NCI-H2227 (cell line): ENCODE results near the gene LRRTM4.

Experiments
- DNase-seq: peaks from one replicate; lab custom pipeline; 2025; ENCODE audit not compliant: unreplicated experiment; lab: John Stamatoyannopoulos, UW

Gene LRRTM4

DNA sequence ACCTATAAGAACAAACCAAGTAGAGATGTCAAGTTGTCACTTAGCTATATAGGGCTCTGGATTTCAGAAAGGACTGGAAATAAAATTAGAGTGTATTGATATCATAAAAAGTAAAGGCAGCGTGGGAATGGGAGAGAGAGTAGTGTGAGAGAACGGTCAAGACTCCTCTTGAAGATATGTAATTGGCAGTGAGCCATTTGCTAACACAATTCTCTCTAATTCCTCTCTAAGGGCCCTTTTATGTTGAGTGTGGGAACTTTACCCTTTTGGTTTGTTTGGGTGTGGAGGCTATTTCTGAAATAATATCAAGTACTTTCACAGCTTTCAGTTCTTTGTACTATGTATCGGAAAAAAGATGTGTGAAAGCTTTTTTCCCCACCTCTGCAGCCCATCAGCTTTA lies 196.8 kb downstream of the LRRTM4 start:
- peak; percentile 49 for DNase-seq

DNA sequence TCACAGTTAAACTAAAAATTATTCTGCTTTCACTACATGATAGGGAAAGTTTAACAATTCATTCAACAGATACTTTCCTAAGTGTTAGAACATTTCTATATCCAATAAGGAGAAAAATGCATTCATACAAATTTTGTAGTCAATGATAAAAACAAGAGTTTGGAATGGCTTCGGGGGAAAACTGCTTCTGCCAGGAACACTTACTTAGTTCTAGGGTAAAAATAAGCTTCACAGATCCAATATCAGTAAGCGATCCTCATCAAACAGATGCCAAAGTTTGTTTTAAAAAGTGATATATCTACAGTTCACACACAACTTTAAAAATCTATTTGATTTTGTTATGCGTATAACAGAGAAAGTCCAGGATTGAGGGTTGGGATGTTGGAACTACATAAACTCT lies 199.7 kb downstream of the LRRTM4 start:
- no peak for DNase-seq

- DNase-seq, result peak; percentile 21
Measured at GRCh38 chr2:77314721-77315120, 207.5 kb downstream of the LRRTM4 start.

- no peak for DNase-seq
Measured at GRCh38 chr2:77310416-77310815, 211.8 kb downstream of the LRRTM4 start.

GRCh38 chr2:77309725-77310124 lies 212.5 kb downstream of the LRRTM4 start:
- no peak for DNase-seq

DNA sequence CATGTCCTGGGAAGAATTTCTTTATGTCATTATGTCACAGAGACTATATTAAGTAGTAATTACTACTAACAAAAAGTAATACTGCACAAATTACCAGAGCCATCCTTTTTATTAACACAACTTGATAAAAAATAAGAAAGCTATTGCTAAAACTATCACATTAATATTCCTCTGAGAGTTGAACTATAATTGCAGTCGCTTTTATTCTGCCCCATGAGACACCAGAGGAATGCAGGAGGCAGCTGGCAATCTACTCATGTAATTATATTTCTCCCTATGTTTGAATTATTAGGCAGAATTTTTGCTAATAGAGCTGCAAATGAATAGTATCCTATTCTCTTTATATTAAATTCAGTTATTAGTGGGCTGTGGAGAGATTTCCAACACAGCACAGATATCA lies 220.7 kb downstream of the LRRTM4 start:
- DNase-seq, result no peak

GRCh38 chr2:77296791-77297190 lies 225.4 kb downstream of the LRRTM4 start:
- no peak for DNase-seq

GRCh38 chr2:77294474-77294873 lies 227.7 kb downstream of the LRRTM4 start:
- DNase-seq, result peak; percentile 40

- no peak for DNase-seq
Measured at GRCh38 chr2:77284353-77284752, 237.8 kb downstream of the LRRTM4 start.

DNA sequence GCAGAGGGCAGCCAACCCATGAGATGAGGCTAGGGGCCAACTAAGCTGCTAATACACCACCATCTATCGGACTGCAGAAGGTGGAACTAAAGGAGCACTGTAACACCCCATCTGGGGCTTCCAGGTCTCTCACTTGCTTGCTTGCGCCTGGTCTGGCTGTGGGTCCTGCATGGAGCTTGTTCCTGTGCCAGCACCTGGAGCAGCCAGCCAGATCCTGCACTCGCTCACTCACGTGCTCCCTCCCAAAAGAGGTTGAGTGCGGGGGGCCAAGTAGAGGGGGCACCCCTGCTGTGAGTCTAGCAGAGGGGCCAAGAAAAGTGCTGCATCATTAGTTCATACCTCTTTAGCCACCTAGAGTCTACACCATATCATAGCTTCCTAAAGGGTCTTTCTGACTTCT lies 250.9 kb downstream of the LRRTM4 start:
- no peak for DNase-seq

DNA sequence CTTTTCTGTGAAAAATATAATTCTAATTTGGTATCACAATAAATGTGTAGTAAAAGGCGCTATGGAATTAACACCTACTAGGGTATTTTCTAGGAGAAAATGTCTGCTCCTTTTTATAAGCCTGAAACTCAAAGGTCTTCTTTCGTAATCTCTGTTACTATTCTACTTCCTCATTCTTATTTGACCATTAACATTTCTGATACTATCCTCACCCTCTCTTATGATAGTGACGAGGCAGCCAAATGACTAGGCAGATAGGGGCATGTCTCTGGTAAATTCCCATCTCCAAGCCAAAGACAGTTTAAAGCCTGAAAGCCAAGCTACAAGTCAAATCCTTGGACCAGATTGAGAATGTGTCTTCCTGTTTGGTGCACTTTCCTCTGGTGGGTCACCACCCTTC lies 251.7 kb downstream of the LRRTM4 start:
- no peak for DNase-seq

DNA sequence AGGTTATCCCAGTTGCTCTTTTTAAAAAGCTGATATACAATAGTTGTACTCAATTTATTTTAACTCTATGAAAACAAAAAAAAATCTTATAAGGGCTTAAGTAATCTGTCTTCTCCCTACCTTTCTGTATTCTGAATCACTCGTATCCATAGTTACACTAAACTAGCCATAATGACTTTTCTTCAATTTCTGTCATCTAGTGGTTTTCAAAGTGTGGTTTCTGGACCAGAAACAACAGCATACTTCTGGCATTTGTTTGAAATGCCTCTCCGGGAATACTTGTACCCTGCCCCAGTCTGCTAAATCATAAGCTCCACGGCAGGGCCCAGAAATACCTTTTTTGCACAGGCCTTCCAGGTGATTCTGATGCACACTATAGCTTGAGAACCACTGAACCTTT lies 253.6 kb downstream of the LRRTM4 start:
- no peak for DNase-seq

DNA sequence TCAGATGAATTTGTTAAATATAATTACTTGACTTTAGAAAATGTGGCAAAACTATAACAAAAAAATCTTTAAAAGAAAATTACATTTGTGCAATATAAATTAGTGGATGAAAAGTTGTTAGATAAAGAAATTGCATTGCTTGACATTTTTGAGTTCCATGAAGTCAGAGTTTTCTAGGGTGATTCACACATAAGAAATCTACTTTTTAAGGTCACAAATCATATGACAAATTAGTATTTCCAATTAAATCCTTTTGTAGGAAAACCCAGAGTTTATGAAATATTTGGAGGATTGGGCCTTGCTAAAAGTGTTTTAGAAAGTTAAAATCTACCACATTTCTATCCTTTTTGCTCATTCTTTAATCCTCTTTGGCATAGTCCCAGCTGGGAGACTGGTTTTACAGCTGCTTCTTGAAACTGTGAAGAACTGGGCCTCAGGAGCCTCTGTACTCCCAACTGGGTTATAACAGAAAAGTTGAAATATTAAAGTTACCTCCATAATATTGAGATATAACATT lies 289.2 kb downstream of the LRRTM4 start:
- DNase-seq, result no peak

GRCh38 chr2:77228391-77228790 lies 293.8 kb downstream of the LRRTM4 start:
- DNase-seq, result peak; percentile 74

GRCh38 chr2:77210725-77211124 lies 311.5 kb downstream of the LRRTM4 start:
- no peak for DNase-seq

GRCh38 chr2:77207331-77207730 lies 314.8 kb downstream of the LRRTM4 start:
- no peak for DNase-seq

DNA sequence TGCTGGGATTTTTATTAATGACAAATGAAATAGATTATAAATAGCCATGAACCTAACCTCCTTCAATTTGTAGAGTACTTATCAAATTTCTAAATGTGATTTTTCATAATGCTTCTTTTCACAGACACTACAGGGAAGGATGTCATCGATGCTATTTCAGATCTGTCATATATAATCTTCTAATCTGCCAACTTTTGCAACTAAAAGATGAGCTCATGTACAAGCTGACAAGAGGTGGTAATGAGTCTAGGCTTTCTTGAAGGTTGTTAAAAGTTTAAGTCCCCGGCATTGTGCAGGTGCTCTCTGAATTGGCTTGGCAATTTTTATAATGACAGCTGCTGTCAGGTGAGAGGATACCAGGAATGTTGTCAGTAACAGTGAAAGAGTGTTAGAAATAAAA lies 320.4 kb downstream of the LRRTM4 start:
- no peak for DNase-seq

GRCh38 chr2:77199411-77199810 lies 322.8 kb downstream of the LRRTM4 start:
- no peak for DNase-seq

GRCh38 chr2:77193858-77194448 lies 328.2 kb downstream of the LRRTM4 start:
- no peak for DNase-seq

GRCh38 chr2:77192811-77193289 lies 329.3 kb downstream of the LRRTM4 start:
- no peak for DNase-seq

DNA sequence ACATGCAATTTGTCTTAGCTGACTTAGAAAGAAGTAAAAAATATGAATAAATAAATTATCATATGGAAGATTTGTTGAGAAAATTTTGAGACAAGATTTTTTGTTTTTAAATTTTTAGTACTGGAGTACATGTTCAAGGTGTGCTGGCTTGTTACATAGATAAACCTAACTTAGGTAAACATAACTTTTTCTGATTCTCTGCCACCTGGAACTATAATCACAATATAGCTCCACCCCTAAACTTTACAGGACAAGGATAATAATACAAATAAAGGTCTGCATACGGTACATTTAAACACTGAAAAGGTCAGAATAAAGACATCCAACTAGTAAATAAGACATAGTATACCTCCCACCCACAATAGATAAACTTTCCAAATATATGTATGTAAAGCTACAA lies 330.5 kb downstream of the LRRTM4 start:
- DNase-seq, result no peak

DNA sequence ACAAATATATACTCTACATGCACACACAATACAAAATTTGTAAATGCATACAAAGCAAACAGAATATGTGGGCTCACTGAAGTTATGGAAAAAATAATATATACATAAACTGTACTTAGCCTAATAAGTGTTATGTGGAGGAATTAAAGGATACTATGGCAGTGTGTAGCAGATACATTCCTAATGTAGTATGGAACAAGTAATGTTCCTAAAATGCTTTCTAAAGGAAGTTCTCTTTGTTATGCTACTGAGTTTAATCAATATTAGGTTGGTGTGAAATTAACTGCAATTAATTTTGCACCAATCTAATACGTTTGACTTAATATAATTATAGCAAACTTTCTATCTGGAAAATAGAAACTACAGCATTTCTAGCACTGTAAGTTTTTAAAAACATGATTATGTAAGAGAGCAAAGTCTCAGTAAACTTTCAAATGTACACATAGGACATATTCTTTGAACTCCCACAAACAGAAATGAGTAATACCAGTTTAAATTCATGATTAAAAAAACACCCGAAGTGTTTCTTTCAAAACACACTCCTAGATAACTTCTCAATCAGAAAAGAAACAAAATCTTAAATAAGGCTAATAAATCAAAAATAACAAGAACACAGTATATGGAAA lies 331.3 kb downstream of the LRRTM4 start:
- DNase-seq, result no peak

DNA sequence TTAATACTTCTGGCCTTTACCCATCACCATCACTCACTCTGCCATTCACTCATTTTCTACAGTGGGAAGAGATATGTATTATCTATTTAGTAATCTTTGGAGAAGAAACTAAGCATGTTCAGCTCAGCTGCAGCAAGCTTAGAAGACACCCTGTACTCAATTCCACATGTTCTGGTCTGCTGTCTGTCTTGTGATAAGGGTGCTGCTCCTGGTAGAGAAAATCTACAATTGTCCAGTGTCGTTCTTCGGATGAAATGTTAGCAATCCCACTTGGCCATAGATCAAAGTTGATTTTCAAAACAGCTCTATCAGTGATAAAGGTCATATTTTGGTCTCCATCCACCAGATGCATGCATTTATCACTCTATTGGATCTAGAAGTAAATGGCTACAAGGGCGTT lies 337.1 kb downstream of the LRRTM4 start:
- no peak for DNase-seq
